Transverse colon (tissue), 4 donors: ENCODE results near the gene RFTN1.

ENCODE experiments used
- CTCF ChIP-seq, 5 experiments: fragments of 200-600 bp in 3 of 5; fragments of 450-650 bp in 2 of 5; sonication (generic) in 3 of 5; IDR thresholded peaks; 1 replicate in 2 of 5; 2 replicates in 3 of 5; pipeline ENCODE4 v1.5.1; 2016 to 2017; ENCODE audit warnings: antibody characterized with exemption in 5 of 5, inconsistent platforms in 3 of 5, mild to moderate bottlenecking in 2 of 5, moderate library complexity in 1 of 5
- POLR2A ChIP-seq: fragments of 450-650 bp; IDR thresholded peaks from one replicate; pipeline ENCODE4 v1.6.1; 2016; ENCODE audit warnings: antibody characterized with exemption, mild to moderate bottlenecking, moderate library complexity
- POLR2AphosphoS5 ChIP-seq, 3 donors: sonication (generic); formaldehyde crosslinking; IDR thresholded peaks; one replicate each; pipeline ENCODE4 v1.6.1; 2016; ENCODE audit warnings: antibody characterized with exemption in 3 of 3

DNA sequence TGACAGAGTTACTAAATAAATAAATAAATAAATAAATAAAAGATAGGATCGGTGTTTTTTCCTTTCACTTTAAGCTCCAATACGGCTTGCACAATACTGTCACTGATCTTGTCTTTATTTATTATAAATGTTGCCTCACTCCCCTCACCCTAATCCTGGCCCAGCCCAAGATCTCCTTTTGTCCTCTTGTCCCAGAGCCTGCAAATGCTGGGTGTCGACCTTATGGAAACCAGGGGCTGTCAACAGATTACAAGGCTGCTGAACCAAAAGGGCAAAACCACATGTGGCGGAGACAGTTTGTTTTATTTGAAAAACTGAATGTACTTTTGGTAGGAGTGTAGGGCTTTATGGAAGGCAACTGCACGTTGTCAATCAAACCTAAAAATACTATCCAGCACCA lies 75.9 kb downstream of the RFTN1 start:
- no peak for TF ChIP-seq CTCF (IDR thresholded peaks at IDR 0.05)
- TF ChIP-seq POLR2AphosphoS5 (IDR thresholded peaks at IDR 0.05): no peak
- no peak for TF ChIP-seq POLR2A
